ENCODE results near the gene SCN10A.

GRCh38 chr3:38655708-38656300, 160.2 kb downstream of the SCN10A start:
- TF ChIP-seq POLR2A (IDR thresholded peaks at IDR 0.05) (no peak), CTCF (IDR thresholded peaks at IDR 0.05) (peak in 1 of 2 donors; percentile 11)

Data from suprapubic skin (tissue), 3 donors.